AG10803 (cell line): Measurements from ENCODE around the gene SULT1C4.
A peak's percentile ranks its signal among the peaks of the same experiment; 100 is the strongest.

Experiments
- DNase-seq: peaks from one replicate; pipeline ENCODE4 v3.0.0; 2010; ENCODE audit warnings: low read depth
- H3K4me3 ChIP-seq: 2 replicates; pipeline ENCODE4 v1.5.1; 2011; ENCODE audit warnings: mild to moderate bottlenecking, low read length, control low read depth
- TF ChIP-seq, protein P1 (sequence below): conservative IDR thresholded peaks from 2 replicates; pipeline ENCODE4 v1.5.1; 2011; ENCODE audit warnings: mild to moderate bottlenecking, low read length, control low read depth, inconsistent platforms

The SULT1C4 gene

DNA sequence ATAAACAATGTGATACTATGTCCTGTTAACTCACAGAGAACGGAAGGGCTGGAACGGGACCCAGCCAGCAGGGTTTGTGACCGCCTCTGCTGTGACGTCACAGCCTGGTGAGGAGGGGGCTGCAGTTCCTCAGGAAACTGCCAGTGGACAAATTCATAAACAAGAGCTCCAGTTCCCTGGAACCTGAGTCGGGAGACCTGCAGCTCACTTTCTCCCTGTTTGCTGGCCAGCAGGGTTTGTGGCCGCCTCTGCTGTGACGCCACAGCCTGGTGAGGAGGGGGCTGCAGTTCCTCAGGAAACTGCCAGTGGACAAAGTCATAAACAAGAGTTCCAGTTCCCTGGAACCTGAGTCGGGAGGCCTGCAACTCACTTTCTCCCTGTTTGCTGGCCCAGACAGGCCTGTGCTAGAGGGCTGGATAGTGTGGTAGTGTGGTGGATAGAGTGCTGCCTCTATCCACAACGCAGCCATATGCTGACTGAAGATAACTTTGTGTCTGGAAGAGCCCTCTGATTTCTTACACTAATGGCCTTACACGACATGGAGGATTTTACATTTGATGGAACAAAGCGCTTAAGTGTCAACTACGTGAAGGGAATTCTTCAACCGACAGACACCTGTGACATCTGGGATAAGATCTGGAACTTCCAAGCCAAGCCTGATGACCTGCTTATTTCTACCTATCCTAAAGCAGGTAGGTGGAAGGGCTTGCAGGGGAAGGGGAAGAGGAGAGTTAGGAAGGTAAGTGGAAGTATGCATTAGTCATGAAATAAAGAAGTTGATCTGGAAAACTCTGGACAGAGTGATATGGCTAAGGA lies at the start of gene SULT1C4:
Gene SULT1C4 (plus strand): TSS at position 140 of the 816 bp plus-strand sequence. CDS start 384 bp downstream, at position 524.
- TF ChIP-seq, protein P1, sequence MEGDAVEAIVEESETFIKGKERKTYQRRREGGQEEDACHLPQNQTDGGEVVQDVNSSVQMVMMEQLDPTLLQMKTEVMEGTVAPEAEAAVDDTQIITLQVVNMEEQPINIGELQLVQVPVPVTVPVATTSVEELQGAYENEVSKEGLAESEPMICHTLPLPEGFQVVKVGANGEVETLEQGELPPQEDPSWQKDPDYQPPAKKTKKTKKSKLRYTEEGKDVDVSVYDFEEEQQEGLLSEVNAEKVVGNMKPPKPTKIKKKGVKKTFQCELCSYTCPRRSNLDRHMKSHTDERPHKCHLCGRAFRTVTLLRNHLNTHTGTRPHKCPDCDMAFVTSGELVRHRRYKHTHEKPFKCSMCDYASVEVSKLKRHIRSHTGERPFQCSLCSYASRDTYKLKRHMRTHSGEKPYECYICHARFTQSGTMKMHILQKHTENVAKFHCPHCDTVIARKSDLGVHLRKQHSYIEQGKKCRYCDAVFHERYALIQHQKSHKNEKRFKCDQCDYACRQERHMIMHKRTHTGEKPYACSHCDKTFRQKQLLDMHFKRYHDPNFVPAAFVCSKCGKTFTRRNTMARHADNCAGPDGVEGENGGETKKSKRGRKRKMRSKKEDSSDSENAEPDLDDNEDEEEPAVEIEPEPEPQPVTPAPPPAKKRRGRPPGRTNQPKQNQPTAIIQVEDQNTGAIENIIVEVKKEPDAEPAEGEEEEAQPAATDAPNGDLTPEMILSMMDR, result no peak
- no peak within 1 kb of the TSS for H3K4me3 ChIP-seq
- no peak for DNase-seq

DNA sequence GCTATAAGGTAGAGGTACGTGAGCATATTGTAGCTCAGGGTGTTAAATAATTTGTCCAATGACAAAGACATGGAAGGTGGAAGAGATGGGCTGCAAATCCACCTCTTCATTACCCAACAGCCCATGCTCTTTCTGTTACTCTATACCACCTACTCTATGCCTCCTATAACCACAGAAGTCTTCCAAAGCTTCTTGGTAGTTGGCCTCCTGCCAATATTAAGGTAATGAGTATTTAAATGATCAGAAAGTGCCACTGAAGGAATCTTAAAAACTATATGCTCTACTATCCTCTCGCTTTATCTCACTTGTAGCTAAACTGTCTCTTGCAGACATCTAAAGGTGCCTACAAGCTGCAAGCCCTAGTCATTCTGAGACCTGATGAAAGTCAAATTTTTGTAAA lies 48.0 kb upstream of the SULT1C4 start:
- TF ChIP-seq, protein P1, result no peak
- no peak for DNase-seq
- H3K4me3 ChIP-seq, result no peak overlapping the region

DNA sequence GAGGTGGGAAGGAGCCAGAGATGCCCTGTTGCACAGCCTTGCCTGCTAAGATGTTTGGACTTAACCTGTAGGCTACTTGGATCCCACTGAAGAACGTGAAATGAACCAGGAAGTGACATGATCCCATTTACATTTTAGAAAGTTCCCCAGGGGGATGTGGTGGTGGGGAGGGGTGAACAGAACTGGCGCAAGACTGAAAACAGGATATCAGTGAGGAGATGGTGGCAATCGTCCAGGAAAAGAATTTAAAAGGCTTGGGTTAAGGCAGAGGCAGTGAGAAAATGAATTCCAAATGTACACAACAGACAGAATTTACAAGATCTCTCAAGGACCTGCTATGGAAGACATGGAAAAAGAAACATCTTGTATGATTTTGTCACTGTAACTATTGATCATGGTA lies 46.8 kb upstream of the SULT1C4 start:
- DNase-seq, result peak; percentile 40
- no peak overlapping the region for H3K4me3 ChIP-seq
- TF ChIP-seq, protein P1, result no peak

DNA sequence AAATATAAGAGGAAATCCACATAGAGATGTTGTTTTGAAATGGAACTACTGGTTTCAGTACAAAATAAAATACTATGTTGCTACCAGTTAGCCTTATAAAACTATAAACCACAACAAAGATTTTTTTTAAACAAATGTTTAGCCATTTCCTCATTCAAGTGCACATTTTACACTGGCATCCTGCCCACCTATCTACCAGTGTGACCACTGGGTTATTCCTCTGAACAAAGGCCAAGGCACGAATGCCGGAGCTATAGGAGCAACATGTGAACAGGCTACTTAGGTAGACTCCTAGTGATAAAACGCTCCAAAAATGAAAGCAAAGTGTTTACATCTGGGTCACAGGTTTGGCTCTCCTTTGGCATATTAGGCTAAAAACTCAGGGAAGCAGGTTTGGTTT lies 31.8 kb upstream of the SULT1C4 start:
- TF ChIP-seq, protein P1, result no peak
- DNase-seq, result no peak
- H3K4me3 ChIP-seq, result no peak overlapping the region

DNA sequence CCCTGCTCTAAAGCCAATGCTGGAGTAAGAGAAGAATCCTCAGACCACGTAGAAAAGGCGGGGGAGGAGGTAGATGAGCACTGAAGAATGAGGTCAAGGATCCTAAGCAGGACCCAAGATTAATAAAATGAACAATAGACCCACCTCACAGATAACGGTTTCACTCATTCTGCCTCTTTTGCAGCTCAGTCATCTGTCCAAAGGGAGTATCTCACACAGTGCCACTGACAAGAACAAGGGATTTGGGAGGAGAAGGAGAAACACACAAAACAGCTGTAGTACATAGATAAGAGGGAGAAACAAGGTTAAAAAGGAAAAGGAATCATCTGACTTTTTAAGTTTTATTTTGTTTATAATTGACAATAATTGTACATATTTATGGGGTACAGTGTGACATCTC lies 30.9 kb upstream of the SULT1C4 start:
- H3K4me3 ChIP-seq, result no peak overlapping the region
- TF ChIP-seq, protein P1, result no peak
- no peak for DNase-seq

DNA sequence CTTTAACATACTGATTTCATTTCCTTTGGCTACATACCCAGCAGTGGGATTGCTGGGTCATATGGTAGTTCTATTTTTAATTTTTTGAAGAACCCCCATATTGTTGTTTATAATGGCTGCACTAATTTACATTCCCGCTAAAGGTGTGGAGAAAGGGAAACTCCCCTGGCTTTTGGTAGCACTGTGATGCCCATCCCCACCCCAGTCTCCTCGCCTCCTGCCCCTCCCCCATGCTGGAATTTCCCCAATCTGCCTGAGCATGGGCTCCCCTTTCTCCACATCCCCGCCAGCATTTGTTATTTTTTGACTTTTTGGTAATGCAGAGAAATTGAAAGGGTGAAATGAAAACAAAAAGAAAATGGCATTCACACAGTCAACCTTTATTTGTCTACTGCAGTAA lies 30.0 kb upstream of the SULT1C4 start:
- TF ChIP-seq, protein P1, result no peak
- H3K4me3 ChIP-seq, result no peak overlapping the region
- no peak for DNase-seq

DNA sequence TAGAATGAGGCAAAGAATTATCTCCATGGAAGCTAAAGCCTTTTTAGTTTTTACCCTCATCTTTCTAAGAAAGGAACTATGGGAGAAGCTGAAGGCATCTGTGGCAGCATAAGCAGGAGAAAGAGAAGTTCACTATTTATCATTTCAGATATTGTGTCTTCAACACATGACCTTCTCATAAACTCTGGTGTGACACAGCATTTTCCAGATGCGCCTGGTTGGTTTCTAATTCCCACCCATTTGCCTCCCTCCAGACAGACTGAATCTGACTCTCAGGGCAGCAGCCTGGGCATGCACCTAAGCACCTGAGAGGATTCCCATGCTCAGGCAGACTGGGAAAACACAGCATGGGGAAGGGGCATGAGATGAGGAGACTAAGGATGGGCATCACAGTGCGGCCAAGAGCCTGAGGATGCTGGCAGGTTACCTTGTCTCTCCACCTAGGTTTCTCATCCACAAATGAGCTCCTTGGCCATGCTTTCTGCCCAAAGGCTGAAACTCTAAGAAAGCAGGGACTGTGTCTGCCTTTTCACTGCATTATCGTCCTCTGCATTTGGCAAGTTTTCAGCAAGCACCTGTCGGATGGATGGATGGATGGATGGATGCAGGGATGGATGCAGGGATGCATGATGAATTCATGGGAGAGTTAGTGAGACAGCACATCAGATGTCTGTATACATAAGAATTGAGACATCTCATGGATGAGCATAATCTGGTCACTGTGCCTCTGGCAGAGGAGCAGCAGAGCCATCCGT lies 28.8 kb upstream of the SULT1C4 start:
- H3K4me3 ChIP-seq, result no peak overlapping the region
- TF ChIP-seq, protein P1, result no peak
- no peak for DNase-seq
